ENCODE data around the gene LDLRAD4.

DNA sequence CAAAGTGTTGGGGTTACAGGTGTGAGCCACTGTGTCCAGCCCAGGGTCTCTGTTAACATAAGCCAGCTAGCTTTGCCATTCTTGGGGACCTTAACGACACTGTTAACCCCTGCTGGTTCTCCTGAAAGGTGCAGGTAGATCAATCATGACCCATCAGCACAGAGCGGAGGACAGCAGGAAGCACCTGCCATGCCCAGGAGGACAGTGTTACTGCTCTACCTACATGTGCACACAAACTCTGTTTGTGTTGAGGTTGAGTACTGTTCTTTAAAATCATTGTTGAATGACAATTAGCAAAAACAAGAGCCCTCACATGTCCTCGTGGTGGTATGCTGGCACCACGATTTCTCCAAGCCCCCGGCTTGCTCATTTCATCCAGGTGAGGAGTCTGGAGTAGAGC, 386.9 kb downstream of the LDLRAD4 start:
- TF ChIP-seq, protein P1, sequence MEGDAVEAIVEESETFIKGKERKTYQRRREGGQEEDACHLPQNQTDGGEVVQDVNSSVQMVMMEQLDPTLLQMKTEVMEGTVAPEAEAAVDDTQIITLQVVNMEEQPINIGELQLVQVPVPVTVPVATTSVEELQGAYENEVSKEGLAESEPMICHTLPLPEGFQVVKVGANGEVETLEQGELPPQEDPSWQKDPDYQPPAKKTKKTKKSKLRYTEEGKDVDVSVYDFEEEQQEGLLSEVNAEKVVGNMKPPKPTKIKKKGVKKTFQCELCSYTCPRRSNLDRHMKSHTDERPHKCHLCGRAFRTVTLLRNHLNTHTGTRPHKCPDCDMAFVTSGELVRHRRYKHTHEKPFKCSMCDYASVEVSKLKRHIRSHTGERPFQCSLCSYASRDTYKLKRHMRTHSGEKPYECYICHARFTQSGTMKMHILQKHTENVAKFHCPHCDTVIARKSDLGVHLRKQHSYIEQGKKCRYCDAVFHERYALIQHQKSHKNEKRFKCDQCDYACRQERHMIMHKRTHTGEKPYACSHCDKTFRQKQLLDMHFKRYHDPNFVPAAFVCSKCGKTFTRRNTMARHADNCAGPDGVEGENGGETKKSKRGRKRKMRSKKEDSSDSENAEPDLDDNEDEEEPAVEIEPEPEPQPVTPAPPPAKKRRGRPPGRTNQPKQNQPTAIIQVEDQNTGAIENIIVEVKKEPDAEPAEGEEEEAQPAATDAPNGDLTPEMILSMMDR (IDR thresholded peaks at IDR 0.05) = no peak
- no peak for TF ChIP-seq POLR2AphosphoS5 (IDR thresholded peaks at IDR 0.05)
- TF ChIP-seq EP300 (IDR thresholded peaks at IDR 0.05) = no peak
